GM18520 (cell line): Measurements from ENCODE around the gene CUX1.

Source experiments
- ATAC-seq: cut with Tn5 transposase; IDR thresholded peaks from one replicate; pipeline ENCODE4 v1.9.1; 2021; ENCODE audit not compliant: unreplicated experiment

The CUX1 gene

DNA sequence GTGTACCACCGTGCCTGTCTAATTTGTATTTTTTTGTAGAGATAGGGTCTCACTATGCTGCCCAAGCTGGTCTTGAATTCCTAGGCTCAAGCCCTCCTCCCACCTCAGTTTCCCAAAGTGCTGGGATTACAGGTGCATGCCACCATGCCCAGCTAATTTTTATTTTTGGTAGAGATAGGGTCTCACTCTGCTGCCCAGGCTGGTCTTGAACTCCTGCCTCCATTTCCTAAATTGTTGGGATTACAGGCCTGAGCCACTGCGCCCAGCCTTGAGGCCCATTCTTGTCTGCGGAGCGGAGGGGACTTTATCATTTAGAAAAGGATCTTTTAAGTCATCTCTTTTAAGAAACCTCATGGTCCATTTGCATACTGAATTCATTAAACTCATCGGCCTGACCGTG is 247.8 kb downstream of the CUX1 start:
- ATAC-seq: no peak

DNA sequence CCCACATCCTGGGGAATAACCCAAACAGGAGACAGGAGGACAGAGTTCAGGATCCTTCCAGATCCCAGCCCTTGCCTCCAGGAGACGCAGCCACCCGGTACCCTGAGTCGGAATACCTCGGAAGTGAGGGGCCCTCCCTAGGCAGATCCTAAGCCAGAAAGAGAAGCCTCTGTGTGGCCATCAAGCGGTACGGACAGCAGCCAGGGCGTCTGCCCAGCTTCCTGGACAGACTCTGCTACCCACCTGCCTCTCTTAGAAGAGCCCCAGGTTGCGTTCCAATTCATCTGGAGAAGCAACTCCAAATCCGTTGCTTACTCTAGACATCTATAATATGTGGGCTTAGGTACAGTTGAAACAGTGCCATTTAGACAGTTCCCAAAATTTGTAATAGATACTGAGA is 249.1 kb downstream of the CUX1 start:
- no peak for ATAC-seq

DNA sequence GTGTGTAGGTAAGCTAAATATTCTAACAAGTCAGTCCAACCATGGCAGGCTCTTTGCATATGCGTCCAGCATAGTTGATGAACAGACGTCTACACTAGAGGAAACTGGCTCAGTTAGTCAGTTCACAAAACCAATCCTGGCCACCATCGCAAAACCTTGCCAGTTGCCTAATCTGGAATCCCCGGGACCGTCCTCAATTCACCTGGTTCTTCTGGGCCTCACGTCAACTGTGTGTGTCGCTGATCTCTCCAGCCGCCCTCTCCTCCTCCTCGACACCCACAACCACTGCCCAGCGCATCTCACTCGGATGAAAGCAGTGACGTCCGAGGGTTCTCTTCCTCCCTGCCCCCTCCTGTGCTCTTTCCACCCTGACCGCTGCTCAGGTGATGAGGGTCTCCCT is 251.4 kb downstream of the CUX1 start:
- ATAC-seq: no peak

DNA sequence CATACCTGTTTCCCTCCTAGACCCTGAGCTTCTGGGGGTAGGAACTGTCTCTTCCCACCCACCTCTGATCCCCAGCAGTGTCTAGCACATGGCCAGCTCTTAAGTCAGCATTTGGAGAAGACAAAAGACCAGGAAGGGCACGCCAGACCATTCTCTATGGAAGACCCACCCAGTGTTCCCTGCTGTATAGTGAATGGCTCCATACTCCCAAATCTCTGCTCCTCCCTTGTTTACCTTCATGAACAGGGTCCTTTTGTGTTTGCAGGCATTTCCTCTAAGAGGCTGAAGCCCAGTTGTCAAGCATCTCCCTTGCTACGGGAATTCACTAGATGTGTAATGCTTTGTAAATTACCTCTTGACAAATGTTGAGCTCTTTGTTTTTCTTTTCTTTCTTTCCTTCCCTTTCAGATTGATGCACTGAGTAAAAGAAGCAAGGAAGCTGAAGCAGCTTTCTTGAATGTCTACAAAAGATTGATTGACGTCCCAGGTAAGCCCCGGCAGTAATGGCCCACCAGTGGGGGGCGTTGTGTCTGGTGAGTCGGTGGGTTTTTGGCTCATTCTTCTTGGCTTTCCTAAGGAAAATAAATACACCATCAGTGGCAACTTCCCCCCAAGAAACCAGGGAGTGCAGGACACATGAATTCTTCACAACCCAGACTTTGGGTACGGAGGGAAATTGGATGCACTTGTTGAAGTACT is 252.7 kb downstream of the CUX1 start:
- ATAC-seq: no peak

DNA sequence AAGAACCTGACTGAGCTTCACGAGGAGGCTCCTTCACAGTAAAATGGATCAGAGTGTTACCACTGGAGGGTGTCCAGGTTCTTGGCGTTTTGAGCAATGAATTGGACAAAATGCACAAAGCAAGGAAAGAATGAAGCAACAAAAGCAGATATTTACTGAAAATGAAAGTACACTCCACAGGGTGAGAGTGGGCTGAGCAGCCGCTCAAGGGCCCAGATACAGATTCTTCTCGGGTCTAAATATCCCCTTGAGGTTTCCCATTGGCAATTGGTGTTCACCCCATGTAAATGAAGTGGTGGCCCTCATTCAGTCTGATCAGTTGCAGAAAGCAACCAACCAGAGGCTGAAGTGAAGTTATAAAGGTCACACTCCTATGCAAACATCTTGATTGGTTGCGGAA is 254.6 kb downstream of the CUX1 start:
- ATAC-seq: no peak

DNA sequence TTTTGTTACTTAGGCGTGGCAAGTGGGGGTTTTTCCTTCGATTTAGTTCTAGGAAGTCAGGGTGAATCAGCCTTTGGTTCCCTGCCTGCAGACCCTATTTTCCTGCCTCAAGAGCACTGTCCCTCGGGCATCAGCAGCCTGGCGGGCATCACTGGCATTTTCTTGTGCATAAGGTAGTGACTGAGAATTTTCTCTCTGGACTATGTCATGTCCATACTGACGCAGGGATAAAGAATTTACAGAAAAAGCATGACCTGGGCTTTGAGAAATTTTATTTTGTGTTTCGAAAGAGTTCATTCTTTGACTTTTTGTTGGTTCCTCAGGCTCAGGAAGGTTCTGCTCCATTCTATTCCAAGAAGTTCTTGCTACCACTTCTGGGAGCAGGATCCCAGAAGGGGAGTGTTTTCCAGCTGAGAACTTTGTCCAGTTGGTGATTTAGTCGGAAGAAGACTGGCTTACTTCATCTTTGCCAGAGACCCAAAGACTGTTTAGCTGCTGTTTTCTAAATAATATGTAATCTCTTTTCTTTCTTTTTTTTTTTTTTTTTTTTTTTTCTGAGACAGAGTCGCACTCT is 255.3 kb downstream of the CUX1 start:
- no peak for ATAC-seq

DNA sequence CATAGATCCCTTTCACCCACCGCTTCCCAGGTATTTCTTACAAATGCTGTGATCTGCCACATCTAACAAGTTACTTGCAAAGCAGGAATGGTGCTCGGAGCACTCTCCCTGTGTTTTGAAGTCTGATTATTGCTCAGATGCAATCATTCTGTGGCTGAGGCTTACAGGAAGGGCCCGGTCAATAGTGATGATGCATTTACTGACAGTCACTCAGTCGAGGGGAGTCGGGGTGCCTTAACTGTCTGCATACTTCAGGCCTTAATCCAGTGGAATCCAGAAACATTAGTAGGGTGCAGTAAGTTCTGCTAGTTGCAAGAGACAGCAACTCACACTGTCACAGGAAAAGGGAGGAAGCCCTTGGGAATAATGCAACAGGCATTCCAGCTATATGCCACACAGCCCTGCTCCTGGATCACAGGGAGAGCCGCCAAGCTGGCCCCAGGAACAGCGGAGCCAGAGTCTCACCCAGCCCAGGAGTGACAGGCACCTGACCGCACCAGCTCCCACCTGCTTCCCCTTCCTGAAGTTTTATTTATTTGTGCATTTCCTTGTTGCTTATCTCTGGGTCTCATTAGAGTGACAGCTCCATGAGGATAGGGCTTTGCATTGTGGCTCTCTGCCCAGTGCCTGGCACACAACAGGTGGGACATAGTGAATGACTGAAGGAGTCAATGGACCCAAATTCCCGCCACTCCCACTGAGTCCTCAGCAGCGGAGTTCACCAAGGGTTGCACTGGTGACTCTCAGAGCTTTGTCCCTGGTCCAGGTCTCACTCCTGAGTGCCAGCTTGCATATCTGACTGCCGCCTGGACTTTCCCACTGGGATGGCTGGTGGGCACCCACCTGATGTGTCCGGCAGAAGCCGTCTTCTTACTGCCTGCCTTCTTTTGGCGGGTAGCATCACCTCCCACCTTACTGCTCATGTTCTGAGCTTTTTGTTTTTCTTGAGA is 256.8 kb downstream of the CUX1 start:
- no peak for ATAC-seq

DNA sequence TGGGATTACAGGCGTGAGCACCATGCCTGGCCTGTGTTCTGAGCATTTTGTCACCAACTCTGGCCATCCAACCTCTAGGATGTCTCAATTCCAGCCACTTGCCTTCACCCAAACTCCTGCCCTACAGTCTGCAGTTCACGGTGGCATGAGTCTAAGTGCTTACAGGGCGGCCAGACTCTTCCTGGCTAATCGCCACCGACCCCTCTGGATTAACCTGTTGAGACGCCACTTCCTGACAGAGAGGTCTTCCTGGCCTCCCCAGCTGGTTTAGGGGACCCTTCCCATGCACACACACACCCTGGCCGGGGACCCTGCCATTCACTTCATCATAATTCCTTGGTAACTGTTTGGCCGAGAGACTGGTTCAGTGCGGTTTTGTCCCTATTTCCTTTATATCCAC is 257.7 kb downstream of the CUX1 start:
- ATAC-seq: no peak

DNA sequence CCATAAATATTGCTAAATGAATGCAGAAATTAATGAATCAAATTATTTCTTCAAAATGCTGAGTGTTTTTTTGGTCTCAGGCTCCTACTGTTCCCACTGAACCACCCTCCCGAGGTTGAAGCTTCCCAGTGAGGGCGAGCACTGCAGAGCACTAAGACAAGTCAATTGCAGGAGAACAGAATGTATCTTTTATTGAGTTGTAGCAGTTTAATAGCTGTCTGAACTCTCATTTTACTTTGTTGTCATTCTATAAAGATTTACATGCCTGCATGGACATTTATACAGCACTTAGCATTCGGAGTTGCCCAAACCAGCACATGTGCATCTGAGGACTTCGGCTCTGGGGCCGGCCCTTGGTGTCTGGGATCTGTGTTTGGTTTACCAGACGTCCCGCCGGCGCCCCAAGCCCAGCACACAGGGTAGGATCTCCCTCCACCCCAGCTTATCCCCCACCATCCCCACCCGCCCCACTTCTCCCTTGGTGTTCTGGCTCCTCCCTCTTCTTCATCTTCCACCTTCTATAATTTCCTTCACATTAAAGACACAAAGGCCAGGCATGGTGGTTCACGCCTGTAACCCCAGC is 258.2 kb downstream of the CUX1 start:
- no peak for ATAC-seq

DNA sequence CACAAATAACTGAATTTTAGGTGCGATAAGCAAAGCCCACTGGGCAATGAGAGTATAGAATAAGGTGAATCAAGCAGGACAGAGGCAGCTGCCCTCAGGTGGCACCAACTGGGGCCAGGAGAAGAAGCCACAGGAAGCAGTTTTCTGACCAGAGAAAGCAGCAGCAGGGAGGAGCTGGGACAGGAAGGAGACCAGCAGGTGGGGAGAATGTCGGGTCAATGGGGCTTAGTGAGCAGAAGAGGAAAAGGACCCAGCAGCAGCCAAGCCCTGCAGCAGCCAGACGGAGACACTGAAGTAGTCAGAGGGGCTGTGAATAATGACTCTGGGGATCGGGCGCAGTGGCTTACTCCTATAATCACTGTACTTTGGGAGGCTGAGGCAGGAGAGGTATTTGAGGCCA is 259.7 kb downstream of the CUX1 start:
- ATAC-seq: no peak

DNA sequence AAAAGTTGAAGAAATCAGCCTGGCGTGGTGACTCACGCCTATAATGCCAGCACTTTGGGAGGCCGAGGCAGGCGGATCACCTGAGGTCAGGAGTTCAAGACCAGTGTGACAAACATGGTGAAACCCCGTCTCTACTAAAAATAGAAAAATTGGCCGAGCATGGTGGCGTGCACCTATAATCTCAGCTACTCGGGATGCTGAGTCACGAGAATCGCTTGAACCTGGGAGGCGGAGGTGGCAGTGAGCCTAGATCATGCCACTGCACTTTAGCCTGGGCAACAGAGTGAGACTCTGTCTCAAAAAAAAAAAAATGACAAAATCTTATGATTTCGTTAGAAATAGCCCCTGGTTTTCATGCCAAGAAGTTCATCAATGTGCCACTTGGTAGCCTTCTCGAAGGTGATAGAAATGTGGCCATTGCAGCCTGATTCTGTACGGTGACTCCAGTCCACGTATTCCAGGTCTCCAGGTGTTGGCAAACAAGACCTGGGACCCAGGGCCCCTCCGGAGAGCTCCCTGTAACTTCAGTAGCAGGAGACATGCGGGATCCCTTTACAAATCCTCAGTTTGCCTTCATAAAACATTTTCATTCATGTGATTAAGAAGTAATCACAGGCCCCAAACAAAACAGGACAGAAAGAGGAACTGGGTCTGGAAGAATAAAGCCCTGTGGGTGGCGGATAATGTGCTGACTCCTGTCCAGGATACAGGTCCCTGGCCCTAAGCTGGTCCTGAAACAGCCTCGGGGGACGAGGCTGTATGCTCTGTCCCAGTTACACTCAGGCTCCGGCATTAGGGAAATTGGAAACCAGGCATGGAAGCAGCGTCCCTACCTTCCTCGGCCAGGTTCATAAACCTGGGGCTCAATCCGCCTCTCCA is 262.0 kb downstream of the CUX1 start:
- ATAC-seq: no peak

DNA sequence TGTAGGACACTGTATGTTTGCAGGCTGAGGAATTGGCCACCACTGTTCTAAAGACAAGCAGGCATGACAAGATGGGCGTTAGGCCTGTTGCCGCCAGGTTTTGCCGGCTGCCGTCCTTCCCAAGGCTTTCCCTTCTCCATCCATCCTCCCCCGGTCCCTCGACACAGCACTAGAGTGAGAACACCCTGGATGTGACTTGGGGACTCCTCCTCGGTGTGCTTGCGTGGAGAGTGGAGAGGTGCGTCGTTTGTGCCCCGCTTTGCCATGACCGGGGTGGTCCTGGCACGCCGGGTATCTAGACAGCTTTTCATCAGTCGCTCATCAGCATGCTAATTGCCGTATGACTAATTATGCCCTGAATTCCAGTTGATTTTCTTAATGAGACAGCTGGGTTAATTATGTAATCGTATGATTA is 262.6 kb downstream of the CUX1 start:
- no peak for ATAC-seq

DNA sequence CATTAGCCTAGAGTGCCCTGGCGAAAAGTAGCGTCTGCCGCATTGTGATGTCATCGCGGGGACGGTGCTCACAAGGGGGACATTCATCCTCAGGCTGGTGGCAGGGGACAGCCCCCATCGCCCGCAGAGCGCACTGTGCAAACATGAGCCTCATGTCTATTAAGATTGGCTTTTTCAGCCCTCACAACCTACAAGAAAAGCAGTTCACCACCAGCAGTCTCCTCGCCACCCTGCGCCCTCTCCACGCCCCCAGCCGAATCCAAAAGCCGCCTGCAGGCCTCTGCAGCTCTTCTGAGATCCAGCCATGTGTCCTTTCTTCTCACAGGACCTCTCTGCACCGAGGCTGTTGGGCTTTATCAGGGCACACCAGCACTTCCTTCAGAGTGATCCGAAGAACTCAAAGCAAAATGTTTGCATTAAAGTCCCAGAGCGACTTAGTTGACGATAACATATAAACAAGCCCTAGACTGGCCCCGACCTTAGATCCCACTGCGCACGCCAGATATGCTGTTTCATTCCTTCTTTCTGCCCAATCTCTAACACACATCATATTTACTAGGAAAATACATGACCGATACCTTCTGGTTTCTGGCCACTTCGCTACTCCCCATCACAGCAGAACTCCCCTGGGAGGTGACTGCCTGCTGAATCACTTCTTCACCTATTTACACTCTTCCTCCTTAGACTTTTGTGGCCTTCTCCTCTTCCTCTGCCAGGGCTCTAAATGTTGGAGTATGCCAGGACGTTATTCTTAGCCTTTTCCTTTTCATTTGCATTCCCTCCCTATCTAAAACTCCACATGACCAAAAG is 263.2 kb downstream of the CUX1 start:
- no peak for ATAC-seq

DNA sequence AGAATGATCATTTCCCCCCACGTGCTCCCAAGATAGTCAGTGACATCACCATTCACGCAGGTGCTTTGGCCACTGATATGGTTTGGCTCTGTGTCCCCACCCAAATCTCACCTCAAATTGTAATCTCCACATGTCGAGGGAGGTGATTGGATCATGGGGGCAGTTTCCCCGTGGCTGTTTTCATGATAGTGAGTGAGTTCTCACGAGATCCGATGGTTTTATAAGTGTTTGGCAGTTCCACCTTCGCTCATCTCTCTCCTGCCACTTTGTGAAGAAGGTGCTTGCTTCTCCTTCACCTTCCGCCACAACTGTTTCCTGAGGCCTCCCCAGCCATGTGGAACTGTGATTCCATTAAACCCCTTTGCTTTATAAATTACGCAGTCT is 263.8 kb downstream of the CUX1 start:
- no peak for ATAC-seq

DNA sequence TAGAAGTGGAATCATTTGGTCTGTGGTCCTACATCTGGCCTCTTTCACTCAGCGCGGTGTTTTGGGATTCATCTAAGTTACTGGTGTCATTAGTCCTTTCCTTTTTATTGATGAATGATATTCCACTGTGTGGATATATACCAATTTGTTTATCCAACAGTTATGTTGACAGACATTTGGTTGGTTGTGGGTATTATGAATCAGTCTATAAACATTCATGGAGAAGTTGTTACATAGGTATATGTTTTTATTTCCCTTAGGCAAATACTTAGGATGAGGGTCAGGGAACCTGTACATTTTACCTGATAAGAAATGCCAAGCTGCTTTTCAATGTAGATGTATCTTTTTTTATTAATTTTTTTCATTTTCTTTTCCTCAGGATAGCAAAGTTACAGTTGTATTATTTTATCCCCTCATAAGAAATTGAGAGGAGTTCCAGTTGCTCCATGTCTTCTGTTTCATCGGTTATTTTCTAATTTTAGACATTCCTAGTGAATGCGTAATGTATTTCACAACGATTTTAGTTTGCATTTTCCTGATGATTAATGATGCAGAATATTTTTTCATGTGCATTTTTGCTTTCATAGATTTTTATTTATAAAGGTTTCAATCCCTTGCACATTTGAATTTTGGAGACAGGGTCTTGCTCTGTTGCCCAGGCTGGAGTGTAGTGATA is 265.4 kb downstream of the CUX1 start:
- no peak for ATAC-seq

DNA sequence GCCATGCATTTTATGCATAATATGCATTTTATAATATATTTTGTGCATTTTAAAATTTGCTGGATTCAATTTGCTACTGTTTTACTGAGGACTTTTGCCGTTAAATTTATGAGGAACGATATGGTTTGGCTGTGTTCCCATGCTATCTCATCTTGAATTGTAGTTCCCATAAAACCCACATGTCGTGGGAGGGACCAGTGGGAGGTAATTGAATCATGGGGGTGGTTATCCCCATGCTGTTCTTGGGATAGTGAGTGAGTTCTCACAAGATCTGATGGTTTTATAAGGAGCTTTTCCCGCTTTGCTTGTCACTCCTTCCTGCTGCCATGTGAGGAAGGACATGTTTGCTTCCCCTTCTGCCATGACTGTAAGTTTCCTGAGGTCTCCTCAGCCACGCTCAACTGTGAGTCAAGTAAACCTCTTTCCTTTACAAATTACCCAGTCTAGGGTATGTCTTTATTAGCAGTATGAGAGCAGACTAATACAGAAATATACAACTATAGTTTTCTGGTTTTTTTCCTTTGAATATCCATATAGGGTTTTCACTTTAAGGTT is 267.9 kb downstream of the CUX1 start:
- ATAC-seq: no peak

DNA sequence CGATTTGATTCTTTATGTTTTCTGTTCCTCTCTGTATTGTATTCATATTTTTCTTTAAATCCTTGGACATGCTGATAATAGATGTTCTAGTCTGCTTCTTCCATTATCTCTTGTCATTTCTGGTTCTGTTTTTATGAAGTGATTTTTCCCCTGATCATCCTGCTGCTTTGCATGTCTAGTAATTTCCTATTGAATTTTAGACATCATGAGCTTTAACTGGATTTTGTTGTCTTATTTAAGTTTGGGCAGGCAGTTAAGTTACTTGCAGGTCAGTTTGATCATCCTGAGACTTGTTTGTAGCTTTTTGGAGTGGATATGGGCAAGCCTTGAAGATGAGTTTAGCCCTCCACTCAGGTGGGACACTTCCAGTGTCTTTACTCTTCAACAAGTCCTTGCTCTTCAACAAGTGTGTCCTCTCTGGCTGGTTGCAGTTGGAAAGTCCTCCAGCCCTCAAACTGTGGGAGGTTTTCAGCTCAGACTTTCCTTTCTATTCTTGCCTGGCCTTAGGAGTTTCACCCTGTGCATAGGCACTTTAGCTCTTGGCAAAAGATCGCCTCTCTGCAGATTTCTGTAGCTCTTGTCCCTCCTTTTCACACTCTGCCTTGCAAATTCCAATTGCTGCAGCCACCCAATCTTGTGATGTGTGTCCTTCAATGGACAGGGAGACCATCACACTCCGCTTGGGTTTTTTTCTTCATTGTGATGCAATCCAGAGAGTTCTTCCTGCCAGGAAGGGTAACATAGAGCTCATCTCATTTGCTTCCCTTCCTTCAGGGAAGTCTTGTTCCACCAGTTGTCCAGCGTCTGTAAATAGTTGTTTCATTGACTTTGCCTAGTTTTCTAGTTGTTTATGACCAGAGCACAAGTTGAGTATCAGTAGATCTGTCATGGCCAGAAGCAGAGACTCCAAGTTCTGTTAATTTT is 272.0 kb downstream of the CUX1 start:
- ATAC-seq: no peak
